ENCODE data around the gene UBE2E2.

DNA sequence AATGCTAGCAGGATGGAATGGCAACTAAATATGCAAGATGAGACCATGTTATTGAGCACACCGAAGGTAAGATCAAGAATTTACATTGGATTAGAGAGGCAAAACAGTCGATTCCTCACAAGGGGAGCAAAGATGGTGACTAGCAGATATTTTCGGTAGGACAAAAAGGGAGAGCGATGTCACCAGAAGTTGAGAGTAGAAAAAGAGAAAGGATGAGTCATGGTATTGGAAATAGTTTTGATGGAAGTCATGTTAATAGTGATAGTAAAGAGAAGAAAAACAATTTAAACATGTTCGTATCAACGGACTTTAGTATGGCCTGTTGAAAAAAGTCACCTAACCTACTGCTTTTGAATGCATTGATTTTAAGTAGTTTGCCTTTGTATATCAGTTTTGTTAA is 55.0 kb downstream of the UBE2E2 start:
- TF ChIP-seq EZH2phosphoT487 (IDR thresholded peaks at IDR 0.05; ENCODE audit: borderline replicate concordance): no peak
- TF ChIP-seq, protein P1, sequence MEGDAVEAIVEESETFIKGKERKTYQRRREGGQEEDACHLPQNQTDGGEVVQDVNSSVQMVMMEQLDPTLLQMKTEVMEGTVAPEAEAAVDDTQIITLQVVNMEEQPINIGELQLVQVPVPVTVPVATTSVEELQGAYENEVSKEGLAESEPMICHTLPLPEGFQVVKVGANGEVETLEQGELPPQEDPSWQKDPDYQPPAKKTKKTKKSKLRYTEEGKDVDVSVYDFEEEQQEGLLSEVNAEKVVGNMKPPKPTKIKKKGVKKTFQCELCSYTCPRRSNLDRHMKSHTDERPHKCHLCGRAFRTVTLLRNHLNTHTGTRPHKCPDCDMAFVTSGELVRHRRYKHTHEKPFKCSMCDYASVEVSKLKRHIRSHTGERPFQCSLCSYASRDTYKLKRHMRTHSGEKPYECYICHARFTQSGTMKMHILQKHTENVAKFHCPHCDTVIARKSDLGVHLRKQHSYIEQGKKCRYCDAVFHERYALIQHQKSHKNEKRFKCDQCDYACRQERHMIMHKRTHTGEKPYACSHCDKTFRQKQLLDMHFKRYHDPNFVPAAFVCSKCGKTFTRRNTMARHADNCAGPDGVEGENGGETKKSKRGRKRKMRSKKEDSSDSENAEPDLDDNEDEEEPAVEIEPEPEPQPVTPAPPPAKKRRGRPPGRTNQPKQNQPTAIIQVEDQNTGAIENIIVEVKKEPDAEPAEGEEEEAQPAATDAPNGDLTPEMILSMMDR (conservative IDR thresholded peaks at IDR 0.05; ENCODE audit: low read length): no peak
